ENCODE measurements around the gene TADA2A.

DNA sequence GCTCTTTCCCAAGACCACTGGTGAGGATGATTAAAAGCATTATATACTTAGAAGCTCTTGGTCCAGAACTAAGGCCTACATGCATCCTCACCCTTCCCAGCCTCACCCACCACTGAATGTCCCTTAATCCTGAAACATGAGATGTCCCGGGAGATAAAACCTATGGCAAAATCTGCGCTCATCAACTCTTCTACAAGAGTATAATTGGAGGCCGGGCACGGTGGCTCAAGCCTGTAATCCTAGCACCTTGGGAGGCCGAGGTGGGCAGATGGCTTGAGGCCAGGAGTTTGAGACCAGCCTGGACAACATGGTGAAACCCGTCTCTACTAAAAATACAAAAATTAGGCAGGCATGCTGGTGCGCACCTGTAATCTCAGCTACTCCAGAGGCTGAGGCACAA is 13.3 kb upstream of the TADA2A start:
- TF ChIP-seq, protein P1, sequence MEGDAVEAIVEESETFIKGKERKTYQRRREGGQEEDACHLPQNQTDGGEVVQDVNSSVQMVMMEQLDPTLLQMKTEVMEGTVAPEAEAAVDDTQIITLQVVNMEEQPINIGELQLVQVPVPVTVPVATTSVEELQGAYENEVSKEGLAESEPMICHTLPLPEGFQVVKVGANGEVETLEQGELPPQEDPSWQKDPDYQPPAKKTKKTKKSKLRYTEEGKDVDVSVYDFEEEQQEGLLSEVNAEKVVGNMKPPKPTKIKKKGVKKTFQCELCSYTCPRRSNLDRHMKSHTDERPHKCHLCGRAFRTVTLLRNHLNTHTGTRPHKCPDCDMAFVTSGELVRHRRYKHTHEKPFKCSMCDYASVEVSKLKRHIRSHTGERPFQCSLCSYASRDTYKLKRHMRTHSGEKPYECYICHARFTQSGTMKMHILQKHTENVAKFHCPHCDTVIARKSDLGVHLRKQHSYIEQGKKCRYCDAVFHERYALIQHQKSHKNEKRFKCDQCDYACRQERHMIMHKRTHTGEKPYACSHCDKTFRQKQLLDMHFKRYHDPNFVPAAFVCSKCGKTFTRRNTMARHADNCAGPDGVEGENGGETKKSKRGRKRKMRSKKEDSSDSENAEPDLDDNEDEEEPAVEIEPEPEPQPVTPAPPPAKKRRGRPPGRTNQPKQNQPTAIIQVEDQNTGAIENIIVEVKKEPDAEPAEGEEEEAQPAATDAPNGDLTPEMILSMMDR (IDR thresholded peaks at IDR 0.05; ENCODE audit: low read depth, low read length), result no peak
- TF ChIP-seq EZH2phosphoT487 (IDR thresholded peaks at IDR 0.05; ENCODE audit: low read depth), result no peak
